Neural cell (in vitro differentiated cells): Measurements from ENCODE around the gene PFKM. TPM values are rescaled to one million over a fixed set of nuclear protein-coding genes. Genes with fewer than 3 reads are reported as not detected.

ENCODE experiments used
- H2AFZ ChIP-seq: fragments of 200-600, 300-800 bp; sonication (generic), shearing (Covaris generic); 2 replicates; pipeline ENCODE4 v1.6.0; 2014; ENCODE audit warnings: low read depth, mild to moderate bottlenecking, antibody characterized with exemption, low read length, moderate library complexity
- H3F3A ChIP-seq: fragments of 200-600 bp; shearing (Covaris generic); 2 replicates; pipeline ENCODE4 v1.6.1; 2016; ENCODE audit warnings: mild to moderate bottlenecking, moderate library complexity, mixed read lengths, antibody characterized with exemption, low read length; ENCODE audit not compliant: insufficient read depth, poor library complexity, severe bottlenecking
- H3K27ac ChIP-seq: fragments of 200-600, 300-800 bp; sonication (generic), shearing (Covaris generic); 2 replicates; pipeline ENCODE4 v1.5.1; 2014; ENCODE audit warnings: mild to moderate bottlenecking, low read length, moderate library complexity
- H3K27me3 ChIP-seq: fragments of 300-800, 200-600 bp; sonication (generic), shearing (Covaris generic); 2 replicates; pipeline ENCODE4 v1.6.0; 2014; ENCODE audit warnings: mild to moderate bottlenecking, low read depth, low read length, moderate library complexity; ENCODE audit not compliant: insufficient read depth
- H3K36me3 ChIP-seq: fragments of 300-800, 200-600 bp; sonication (generic), shearing (Covaris generic); 2 replicates; pipeline ENCODE4 v1.5.1; 2014; ENCODE audit warnings: mild to moderate bottlenecking, antibody characterized with exemption, low read length, moderate library complexity; ENCODE audit not compliant: insufficient read depth
- H3K4me2 ChIP-seq: fragments of 300-800, 200-600 bp; sonication (generic), shearing (Covaris generic); 2 replicates; pipeline ENCODE4 v1.6.0; 2014; ENCODE audit warnings: mild to moderate bottlenecking, low read length
- H3K4me3 ChIP-seq: fragments of 300-800, 200-600 bp; sonication (generic), shearing (Covaris generic); 2 replicates; pipeline ENCODE4 v1.5.1; 2014; ENCODE audit warnings: mild to moderate bottlenecking, low read length, moderate library complexity
- H3K79me2 ChIP-seq: fragments of 200-600 bp; shearing (Covaris generic); replicated peaks from 2 replicates; pipeline ENCODE4 v1.6.0; 2014; ENCODE audit warnings: mild to moderate bottlenecking, low read length, moderate library complexity; ENCODE audit not compliant: insufficient read depth
- H3K9ac ChIP-seq: fragments of 300-800, 200-600 bp; sonication (generic), shearing (Covaris generic); 2 replicates; pipeline ENCODE4 v1.6.1; 2016; ENCODE audit warnings: mild to moderate bottlenecking, low read length, mixed read lengths
- H3K9me2 ChIP-seq: fragments of 200-600 bp; shearing (Covaris generic); 2 replicates; pipeline ENCODE4 v1.6.1; 2016; ENCODE audit warnings: mild to moderate bottlenecking, low read length, mixed read lengths; ENCODE audit not compliant: insufficient read depth
- H3K9me3 ChIP-seq: fragments of 200-600, 300-800 bp; sonication (generic), shearing (Covaris generic); 2 replicates; pipeline ENCODE4 v1.6.1; 2016; ENCODE audit warnings: mild to moderate bottlenecking, mixed run types, low read length, moderate library complexity, mixed read lengths
- H4K20me1 ChIP-seq: fragments of 200-600 bp; shearing (Covaris generic); 2 replicates; pipeline ENCODE4 v1.6.1; 2016; ENCODE audit warnings: mild to moderate bottlenecking, mixed run types; ENCODE audit not compliant: insufficient read depth
- EP300 ChIP-seq: fragments of 450-650 bp; conservative IDR thresholded peaks from 2 replicates; pipeline ENCODE4 v1.6.1; 2014; ENCODE audit warnings: antibody characterized with exemption, mild to moderate bottlenecking, moderate library complexity; ENCODE audit not compliant: poor library complexity, severe bottlenecking
- EZH2 ChIP-seq: fragments of 200-600, 300-800 bp; shearing (Covaris generic), sonication (generic); IDR thresholded peaks from 2 replicates; pipeline ENCODE4 v1.6.1; 2014; ENCODE audit warnings: antibody characterized with exemption, low read length, borderline replicate concordance, mild to moderate bottlenecking; ENCODE audit not compliant: insufficient read depth, poor library complexity, severe bottlenecking
- MXI1 ChIP-seq: fragments of 450-650 bp; conservative IDR thresholded peaks from 2 replicates; pipeline ENCODE4 v1.6.1; 2014; ENCODE audit warnings: antibody characterized with exemption, mild to moderate bottlenecking; ENCODE audit not compliant: poor library complexity, severe bottlenecking
- POLR2AphosphoS5 ChIP-seq: IDR thresholded peaks from 2 replicates; pipeline ENCODE4 v1.6.1; 2012
- RAD21 ChIP-seq: fragments of 450-650 bp; conservative IDR thresholded peaks from 2 replicates; pipeline ENCODE4 v1.6.1; 2014; ENCODE audit warnings: antibody characterized with exemption, mild to moderate bottlenecking, moderate library complexity
- SMC3 ChIP-seq: fragments of 450-650 bp; conservative IDR thresholded peaks from 2 replicates; pipeline ENCODE4 v1.6.1; 2014; ENCODE audit warnings: antibody characterized with exemption, mild to moderate bottlenecking, moderate library complexity; ENCODE audit not compliant: poor library complexity
- TAF1 ChIP-seq: IDR thresholded peaks from 2 replicates; pipeline ENCODE4 v1.6.1; 2012; ENCODE audit warnings: low read depth
- polyA plus RNA-seq: library from polyadenylated mRNA; depleted of rRNA; stranded (reverse); fragments of >200 nt; gene quantifications from 2 replicates; pipeline ENCODE4 v1.2.3, GENCODE V29; 2014
- TF ChIP-seq, protein P1 (sequence below): IDR thresholded peaks from 2 replicates; pipeline ENCODE4 v1.6.1; 2012; ENCODE audit warnings: borderline replicate concordance
- TF ChIP-seq, protein P2 (sequence below): fragments of 450-650 bp; IDR thresholded peaks from 2 replicates; pipeline ENCODE4 v1.5.1; 2014; ENCODE audit warnings: antibody characterized with exemption, mild to moderate bottlenecking, moderate library complexity; ENCODE audit not compliant: poor library complexity, severe bottlenecking

PFKM gene
- polyA plus RNA-seq, 1 donor from 2014 or later: 122 TPM

DNA sequence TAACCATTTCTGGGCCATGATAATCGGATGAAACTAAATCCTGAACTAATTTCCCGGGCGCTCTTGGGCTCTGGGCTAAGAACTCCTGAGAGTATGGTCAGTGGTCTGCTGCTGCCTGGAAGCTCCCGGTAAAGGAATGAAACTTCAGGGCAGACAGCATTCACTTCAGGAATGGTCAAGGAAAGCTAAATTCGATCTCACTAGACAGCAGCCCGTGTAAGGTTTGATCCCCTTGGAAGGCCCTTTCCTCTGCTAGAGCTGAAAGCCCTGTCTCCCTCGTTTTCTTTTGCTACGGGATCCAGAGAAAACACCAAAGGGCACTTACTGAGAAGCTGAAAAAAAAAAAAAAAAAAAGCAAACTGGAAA is 37.5 kb downstream of the PFKM start:
- Histone ChIP-seq H3K9ac (peak overlapping the region; percentile 94), H3K79me2 (peaks cover 16% of the 10 kb centered on the region), H2AFZ (peak overlapping the region; percentile 95), H4K20me1 (no peaks in the 10 kb centered on the region), H3F3A (no peaks in the 10 kb centered on the region), H3K27me3 (no peaks in the 10 kb centered on the region), H3K27ac (peak overlapping the region; percentile 96), H3K36me3 (peaks cover 5% of the 10 kb centered on the region), H3K4me2 (peak overlapping the region; percentile 71), H3K4me3 (peak overlapping the region; percentile 89), H3K9me2 (no peaks in the 10 kb centered on the region), H3K9me3 (no peaks in the 10 kb centered on the region)
- TF ChIP-seq EP300: no peak
- TF ChIP-seq TAF1: no peak
- TF ChIP-seq SMC3: no peak
- TF ChIP-seq MXI1: no peak
- TF ChIP-seq POLR2AphosphoS5: no peak
- TF ChIP-seq, protein P1, sequence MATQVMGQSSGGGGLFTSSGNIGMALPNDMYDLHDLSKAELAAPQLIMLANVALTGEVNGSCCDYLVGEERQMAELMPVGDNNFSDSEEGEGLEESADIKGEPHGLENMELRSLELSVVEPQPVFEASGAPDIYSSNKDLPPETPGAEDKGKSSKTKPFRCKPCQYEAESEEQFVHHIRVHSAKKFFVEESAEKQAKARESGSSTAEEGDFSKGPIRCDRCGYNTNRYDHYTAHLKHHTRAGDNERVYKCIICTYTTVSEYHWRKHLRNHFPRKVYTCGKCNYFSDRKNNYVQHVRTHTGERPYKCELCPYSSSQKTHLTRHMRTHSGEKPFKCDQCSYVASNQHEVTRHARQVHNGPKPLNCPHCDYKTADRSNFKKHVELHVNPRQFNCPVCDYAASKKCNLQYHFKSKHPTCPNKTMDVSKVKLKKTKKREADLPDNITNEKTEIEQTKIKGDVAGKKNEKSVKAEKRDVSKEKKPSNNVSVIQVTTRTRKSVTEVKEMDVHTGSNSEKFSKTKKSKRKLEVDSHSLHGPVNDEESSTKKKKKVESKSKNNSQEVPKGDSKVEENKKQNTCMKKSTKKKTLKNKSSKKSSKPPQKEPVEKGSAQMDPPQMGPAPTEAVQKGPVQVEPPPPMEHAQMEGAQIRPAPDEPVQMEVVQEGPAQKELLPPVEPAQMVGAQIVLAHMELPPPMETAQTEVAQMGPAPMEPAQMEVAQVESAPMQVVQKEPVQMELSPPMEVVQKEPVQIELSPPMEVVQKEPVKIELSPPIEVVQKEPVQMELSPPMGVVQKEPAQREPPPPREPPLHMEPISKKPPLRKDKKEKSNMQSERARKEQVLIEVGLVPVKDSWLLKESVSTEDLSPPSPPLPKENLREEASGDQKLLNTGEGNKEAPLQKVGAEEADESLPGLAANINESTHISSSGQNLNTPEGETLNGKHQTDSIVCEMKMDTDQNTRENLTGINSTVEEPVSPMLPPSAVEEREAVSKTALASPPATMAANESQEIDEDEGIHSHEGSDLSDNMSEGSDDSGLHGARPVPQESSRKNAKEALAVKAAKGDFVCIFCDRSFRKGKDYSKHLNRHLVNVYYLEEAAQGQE: no peak
- TF ChIP-seq EZH2: no peak
- TF ChIP-seq, protein P2, sequence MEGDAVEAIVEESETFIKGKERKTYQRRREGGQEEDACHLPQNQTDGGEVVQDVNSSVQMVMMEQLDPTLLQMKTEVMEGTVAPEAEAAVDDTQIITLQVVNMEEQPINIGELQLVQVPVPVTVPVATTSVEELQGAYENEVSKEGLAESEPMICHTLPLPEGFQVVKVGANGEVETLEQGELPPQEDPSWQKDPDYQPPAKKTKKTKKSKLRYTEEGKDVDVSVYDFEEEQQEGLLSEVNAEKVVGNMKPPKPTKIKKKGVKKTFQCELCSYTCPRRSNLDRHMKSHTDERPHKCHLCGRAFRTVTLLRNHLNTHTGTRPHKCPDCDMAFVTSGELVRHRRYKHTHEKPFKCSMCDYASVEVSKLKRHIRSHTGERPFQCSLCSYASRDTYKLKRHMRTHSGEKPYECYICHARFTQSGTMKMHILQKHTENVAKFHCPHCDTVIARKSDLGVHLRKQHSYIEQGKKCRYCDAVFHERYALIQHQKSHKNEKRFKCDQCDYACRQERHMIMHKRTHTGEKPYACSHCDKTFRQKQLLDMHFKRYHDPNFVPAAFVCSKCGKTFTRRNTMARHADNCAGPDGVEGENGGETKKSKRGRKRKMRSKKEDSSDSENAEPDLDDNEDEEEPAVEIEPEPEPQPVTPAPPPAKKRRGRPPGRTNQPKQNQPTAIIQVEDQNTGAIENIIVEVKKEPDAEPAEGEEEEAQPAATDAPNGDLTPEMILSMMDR: no peak
- no peak for TF ChIP-seq RAD21

DNA sequence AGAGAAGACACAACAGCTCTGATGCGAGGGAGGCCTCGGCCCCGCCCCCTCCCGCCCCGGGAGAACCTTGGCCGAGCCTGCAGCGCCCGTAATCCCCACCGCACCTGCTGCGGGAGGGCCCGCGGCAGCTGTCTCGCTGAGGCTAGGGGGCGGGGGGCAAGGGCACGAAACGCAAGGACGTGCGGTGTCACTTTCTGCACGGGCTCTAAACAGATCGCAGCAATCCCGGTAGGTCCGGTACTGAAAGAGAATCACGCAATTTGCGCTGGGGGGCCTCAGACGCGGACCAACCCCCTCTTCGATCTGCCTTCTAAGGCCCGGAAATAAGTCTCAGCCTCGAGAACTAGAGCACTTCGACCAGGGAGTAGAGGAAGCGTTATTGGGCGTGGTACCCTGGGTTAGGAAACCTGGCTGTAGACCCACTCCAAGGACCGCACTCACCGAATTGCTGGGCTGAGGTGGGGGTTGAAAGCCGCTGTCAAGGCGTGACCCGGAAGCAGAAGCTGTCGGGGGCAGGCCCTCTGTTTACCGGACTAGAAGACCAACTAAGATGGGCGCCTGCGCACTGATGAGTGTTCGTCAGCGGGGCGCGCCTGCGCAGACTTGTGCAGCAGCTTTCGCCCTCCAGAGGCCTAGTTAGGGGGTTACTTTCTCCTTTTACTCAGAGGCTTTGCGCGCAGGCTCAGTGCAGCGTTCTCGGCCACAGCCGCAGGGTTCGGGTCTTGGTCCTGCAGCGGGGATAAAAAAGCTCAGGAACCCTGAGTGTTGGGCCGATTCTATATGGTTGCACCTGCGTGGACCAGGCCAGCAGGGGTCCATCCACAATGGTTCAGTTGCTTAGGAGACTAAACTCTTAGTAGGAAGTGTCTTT is 38.1 kb downstream of the PFKM start, which contains the start of gene ASB8:
Gene ASB8, minus strand, starts transcription at position 498 of the 871 bp plus-strand sequence. CDS start 4,019 bp downstream, outside the sequence.
- Histone ChIP-seq H3K4me3 (peak within 1 kb of the TSS; percentile 89), H3K27ac (peak within 1 kb of the TSS; percentile 96)

More for the DNA sequence above, 38.1 kb downstream of the PFKM start, which contains the start of gene ASB8:
- TF ChIP-seq TAF1 (peak; percentile 75), SMC3 (peak; percentile 67), RAD21 (peak; percentile 38), POLR2AphosphoS5 (peak; percentile 92), EP300 (peak; percentile 64), MXI1 (peak; percentile 70), EZH2 (no peak)
- TF ChIP-seq, protein P2: peak; percentile 89
- TF ChIP-seq, protein P1: peak; percentile 38
- Histone ChIP-seq H3K4me2 (peak within 1 kb of the TSS; percentile 71), H3K9ac (peak within 1 kb of the TSS; percentile 94), H3K9me2 (no peaks in the 10 kb centered on the region), H3K9me3 (no peaks in the 10 kb centered on the region), H3K79me2 (peaks cover 16% of the 10 kb centered on the region), H4K20me1 (no peaks in the 10 kb centered on the region), H3F3A (no peaks in the 10 kb centered on the region), H3K36me3 (peaks cover 5% of the 10 kb centered on the region), H3K27me3 (no peaks in the 10 kb centered on the region), H2AFZ (peak within 1 kb of the TSS; percentile 95)
